ENCODE measurements around the gene KLHL3. TPM values are rescaled to one million over a fixed set of nuclear protein-coding genes. Genes with fewer than 3 reads are reported as not detected.

Gene KLHL3
- total RNA-seq, 2 donors from 2014 or later = 4.4 to 6.3 TPM

DNA sequence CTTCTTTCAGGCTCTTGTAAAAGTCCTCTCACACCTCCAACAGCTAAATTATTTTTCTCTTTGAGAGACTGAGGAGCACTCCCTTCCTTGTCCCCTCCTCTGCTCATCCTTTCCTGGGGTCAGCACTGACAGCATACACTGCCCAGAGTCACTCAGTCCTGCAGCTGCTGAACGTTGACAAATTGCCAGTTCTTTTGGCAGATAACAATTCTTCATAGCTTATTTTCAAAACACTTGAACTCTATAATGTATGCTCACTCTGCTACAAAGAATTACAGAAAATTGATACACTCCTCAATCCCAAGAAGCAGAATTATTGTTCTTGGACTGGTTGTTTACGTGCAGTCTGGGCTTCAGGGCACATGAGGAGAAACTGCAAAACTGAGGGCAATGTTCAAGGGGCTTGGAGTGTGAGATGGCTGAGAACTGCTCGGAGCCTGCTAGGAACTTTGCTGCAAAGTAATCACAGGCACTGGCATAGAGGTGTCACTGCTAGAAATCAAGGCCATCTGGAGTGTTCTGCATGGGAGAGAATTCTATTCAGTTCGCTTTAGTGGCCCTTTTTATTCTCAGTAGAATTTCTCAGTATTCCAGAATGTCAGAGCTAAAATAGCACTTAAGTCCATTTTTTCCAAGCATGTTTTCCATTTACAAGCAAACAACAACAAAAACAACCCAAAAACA is 140.4 kb downstream of the KLHL3 start:
- H3K36me3 ChIP-seq = no peaks in the 10 kb centered on the region
- DNase-seq = no peak
- intact Hi-C loops (cut with DNase I) = no loop called here
- H3K4me3 ChIP-seq = no peak overlapping the region
- H3K9ac ChIP-seq (ENCODE audit: low read depth in 2 of 2, low read length in 2 of 2) = no peak overlapping the region
- no peaks in the 10 kb centered on the region for H3K27me3 ChIP-seq
- H3K4me1 ChIP-seq = no peaks in the 10 kb centered on the region
- H3K27ac ChIP-seq = no peak overlapping the region
- TF ChIP-seq, protein P1, sequence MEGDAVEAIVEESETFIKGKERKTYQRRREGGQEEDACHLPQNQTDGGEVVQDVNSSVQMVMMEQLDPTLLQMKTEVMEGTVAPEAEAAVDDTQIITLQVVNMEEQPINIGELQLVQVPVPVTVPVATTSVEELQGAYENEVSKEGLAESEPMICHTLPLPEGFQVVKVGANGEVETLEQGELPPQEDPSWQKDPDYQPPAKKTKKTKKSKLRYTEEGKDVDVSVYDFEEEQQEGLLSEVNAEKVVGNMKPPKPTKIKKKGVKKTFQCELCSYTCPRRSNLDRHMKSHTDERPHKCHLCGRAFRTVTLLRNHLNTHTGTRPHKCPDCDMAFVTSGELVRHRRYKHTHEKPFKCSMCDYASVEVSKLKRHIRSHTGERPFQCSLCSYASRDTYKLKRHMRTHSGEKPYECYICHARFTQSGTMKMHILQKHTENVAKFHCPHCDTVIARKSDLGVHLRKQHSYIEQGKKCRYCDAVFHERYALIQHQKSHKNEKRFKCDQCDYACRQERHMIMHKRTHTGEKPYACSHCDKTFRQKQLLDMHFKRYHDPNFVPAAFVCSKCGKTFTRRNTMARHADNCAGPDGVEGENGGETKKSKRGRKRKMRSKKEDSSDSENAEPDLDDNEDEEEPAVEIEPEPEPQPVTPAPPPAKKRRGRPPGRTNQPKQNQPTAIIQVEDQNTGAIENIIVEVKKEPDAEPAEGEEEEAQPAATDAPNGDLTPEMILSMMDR (IDR thresholded peaks at IDR 0.05) = no peak
- H3K9me3 ChIP-seq = no peaks in the 10 kb centered on the region

DNA sequence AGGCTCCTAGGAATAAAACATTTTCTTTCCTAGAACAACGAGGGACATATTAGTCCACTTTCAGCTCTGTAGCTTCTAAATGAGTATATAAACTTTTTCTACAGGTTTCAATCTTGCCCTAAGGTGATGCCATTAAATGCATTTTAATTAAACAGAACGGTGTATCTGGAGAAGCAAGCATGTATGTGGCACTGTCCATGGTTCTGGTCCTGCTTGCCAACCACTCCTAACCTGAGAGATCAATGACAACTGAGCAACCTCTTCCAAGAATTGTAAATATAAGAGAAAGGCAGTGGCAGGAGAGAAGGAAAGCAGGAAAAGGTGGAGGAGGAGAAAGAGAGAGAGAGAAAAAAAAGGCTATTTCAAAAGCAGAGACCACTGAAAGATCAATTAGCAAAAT is 141.2 kb downstream of the KLHL3 start:
- TF ChIP-seq, protein P1 (IDR thresholded peaks at IDR 0.05) = no peak
- Histone ChIP-seq H3K27me3 (no peaks in the 10 kb centered on the region), H3K9ac (ENCODE audit: low read depth in 2 of 2, low read length in 2 of 2) (no peak overlapping the region), H3K9me3 (no peaks in the 10 kb centered on the region), H3K27ac (no peak overlapping the region), H3K4me3 (no peak overlapping the region), H3K36me3 (no peaks in the 10 kb centered on the region), H3K4me1 (no peaks in the 10 kb centered on the region)
- intact Hi-C loops (cut with DNase I) = no loop called here
- no peak for DNase-seq

DNA sequence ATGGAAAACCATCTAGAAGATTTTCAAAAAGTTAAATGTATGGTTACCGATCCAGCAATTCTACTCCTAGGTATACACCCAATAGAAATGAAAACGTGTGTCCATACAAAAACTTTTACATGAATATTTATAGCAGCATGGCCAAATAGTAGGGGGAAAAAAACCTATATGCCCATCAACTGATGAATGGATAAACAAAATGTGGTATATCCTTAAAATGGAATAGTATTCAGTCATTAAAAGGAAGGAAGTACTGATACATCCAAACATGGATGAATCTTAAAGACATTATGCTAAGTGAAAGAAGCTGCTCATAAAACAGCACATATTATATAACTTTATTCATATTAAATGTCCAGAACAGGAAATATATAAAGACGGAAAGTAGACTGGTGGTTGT is 143.6 kb downstream of the KLHL3 start:
- H3K36me3 ChIP-seq = no peaks in the 10 kb centered on the region
- H3K27me3 ChIP-seq = no peaks in the 10 kb centered on the region
- TF ChIP-seq, protein P1 (IDR thresholded peaks at IDR 0.05) = no peak
- no peak overlapping the region for H3K9ac ChIP-seq (ENCODE audit: low read depth in 2 of 2, low read length in 2 of 2)
- H3K4me3 ChIP-seq = no peak overlapping the region
- DNase-seq = no peak
- no peaks in the 10 kb centered on the region for H3K9me3 ChIP-seq
- no peaks in the 10 kb centered on the region for H3K4me1 ChIP-seq
- H3K27ac ChIP-seq = no peak overlapping the region
- intact Hi-C loops (cut with DNase I) = no loop called here

DNA sequence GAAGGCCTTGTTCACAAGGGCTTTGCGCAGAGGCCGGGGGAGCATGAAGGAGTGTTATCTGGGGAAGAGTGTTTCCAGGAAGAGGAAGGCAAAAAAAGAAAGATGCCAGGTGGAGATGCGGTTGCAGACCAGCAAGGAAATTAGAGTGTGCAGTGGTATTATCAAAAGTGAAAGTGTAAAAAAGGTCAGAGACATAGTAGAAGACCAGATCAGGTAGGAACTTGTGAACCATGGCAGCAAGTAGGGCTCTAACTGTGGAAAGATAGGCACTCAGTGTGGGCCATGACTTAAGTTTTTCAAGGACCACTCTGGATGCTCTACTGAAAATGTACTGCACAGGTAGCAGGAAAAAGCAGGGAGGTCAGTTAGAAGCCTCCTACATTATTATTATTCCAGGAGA is 146.7 kb downstream of the KLHL3 start:
- Histone ChIP-seq H3K4me1 (no peaks in the 10 kb centered on the region), H3K9ac (ENCODE audit: low read depth in 2 of 2, low read length in 2 of 2) (no peak overlapping the region), H3K9me3 (no peaks in the 10 kb centered on the region), H3K4me3 (no peak overlapping the region), H3K36me3 (no peaks in the 10 kb centered on the region), H3K27me3 (no peaks in the 10 kb centered on the region), H3K27ac (no peak overlapping the region)
- intact Hi-C loops (cut with DNase I) = no loop called here
- TF ChIP-seq, protein P1 (IDR thresholded peaks at IDR 0.05) = no peak
- DNase-seq = no peak

DNA sequence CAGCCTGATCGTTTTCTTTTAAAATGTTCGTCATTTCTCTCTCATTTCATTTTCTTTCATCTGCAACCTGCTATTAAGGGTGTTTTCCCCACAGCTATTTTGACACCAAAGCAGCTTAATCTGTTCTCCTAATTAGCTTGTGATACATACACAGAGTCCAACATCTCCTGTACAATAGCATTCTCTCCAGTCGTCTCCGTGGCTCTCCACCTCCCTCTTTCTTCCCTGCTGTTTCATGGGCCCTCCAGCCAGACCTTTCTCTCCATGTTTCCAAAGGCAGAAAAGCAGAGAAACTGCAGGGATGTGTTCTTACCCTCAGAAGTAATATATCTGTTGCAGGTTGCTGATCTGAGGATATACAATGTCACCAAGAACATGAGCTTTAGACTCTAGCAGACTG is 148.0 kb downstream of the KLHL3 start:
- no peaks in the 10 kb centered on the region for H3K36me3 ChIP-seq
- intact Hi-C loops (cut with DNase I) = no loop called here
- H3K27me3 ChIP-seq = no peaks in the 10 kb centered on the region
- no peaks in the 10 kb centered on the region for H3K9me3 ChIP-seq
- H3K9ac ChIP-seq (ENCODE audit: low read depth in 2 of 2, low read length in 2 of 2) = no peak overlapping the region
- no peak overlapping the region for H3K4me3 ChIP-seq
- no peak for DNase-seq
- no peaks in the 10 kb centered on the region for H3K4me1 ChIP-seq
- H3K27ac ChIP-seq = no peak overlapping the region
- TF ChIP-seq, protein P1 (IDR thresholded peaks at IDR 0.05) = no peak

Measured in colonic mucosa (tissue), 4 donors.